ENCODE measurements around the gene APCS. TPM values are rescaled to one million over a fixed set of nuclear protein-coding genes. Genes with fewer than 3 reads are reported as not detected.

Gene APCS, protein sequence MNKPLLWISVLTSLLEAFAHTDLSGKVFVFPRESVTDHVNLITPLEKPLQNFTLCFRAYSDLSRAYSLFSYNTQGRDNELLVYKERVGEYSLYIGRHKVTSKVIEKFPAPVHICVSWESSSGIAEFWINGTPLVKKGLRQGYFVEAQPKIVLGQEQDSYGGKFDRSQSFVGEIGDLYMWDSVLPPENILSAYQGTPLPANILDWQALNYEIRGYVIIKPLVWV
- total RNA-seq, result not detected

DNA sequence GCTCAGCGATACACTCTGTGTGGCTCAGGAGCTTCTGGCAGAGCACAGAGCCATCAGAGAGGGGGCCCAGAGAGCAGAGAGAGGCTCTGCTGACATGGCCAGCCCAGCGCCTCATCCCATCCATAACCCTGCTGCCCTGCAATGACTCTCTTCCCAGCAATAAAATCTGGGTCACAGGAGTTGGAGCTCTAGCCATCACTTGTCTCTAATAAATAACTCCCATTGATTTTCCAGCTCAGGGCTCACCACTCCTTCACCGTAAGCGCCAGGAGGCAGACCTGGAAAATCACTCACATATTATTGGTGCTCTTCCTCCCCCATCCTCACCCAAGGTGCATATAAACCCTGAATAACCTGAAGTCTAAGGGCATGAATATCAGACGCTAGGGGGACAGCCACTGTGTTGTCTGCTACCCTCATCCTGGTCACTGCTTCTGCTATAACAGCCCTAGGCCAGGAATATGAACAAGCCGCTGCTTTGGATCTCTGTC lies at the start of gene APCS:
APCS (plus strand) TSS at position 366 of the 491 bp plus-strand sequence; CDS start at position 462, 96 bp downstream.
- no peaks in the 10 kb centered on the region for H3K9me3 ChIP-seq
- H3K4me3 ChIP-seq, result no peak within 1 kb of the TSS
- no peaks in the 10 kb centered on the region for H3K27me3 ChIP-seq (replicated peaks; ENCODE audit: insufficient read depth)
- TF ChIP-seq POLR2AphosphoS5 (IDR thresholded peaks at IDR 0.05) (no peak), POLR2A (IDR thresholded peaks at IDR 0.05) (no peak)
- TF ChIP-seq, protein P1, sequence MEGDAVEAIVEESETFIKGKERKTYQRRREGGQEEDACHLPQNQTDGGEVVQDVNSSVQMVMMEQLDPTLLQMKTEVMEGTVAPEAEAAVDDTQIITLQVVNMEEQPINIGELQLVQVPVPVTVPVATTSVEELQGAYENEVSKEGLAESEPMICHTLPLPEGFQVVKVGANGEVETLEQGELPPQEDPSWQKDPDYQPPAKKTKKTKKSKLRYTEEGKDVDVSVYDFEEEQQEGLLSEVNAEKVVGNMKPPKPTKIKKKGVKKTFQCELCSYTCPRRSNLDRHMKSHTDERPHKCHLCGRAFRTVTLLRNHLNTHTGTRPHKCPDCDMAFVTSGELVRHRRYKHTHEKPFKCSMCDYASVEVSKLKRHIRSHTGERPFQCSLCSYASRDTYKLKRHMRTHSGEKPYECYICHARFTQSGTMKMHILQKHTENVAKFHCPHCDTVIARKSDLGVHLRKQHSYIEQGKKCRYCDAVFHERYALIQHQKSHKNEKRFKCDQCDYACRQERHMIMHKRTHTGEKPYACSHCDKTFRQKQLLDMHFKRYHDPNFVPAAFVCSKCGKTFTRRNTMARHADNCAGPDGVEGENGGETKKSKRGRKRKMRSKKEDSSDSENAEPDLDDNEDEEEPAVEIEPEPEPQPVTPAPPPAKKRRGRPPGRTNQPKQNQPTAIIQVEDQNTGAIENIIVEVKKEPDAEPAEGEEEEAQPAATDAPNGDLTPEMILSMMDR (IDR thresholded peaks at IDR 0.05), result no peak
- intact Hi-C loops (cut with DNase I), result no loop called here
- H3K4me1 ChIP-seq (replicated peaks), result no peaks in the 10 kb centered on the region
- no peak within 1 kb of the TSS for H3K27ac ChIP-seq
- H3K36me3 ChIP-seq, result no peaks in the 10 kb centered on the region
- WGBS, result 73% methylated on average over 6 of the region's 6 CpGs
- DNase-seq (ENCODE audit: low spot score), result no peak

DNA sequence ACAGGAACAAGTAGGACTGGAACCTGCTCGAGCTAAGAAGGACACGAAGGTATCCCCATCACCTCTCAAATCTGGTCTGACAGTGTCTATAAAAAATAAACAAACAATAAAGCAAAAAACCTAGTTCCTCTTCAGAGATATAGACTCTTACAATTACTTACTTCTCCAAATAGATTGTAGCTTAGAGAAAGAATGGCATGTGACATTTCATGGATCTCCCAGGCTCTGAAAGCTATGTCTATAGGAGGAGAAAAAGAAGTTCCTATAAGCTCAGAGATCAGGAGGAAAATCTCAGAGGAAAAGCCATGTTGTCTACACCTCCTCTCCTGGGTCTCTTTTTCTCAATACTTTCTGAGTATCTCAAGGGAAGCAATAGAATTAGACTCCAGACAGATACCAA lies 39.5 kb upstream of the APCS start:
- Histone ChIP-seq H3K9me3 (no peaks in the 10 kb centered on the region), H3K4me1 (replicated peaks) (no peaks in the 10 kb centered on the region), H3K36me3 (no peaks in the 10 kb centered on the region), H3K4me3 (no peak overlapping the region), H3K27ac (no peak overlapping the region), H3K27me3 (replicated peaks; ENCODE audit: insufficient read depth) (no peaks in the 10 kb centered on the region)
- no peak for DNase-seq (ENCODE audit: low spot score)
- TF ChIP-seq, protein P1 (IDR thresholded peaks at IDR 0.05), result no peak
- TF ChIP-seq POLR2AphosphoS5 (IDR thresholded peaks at IDR 0.05), result no peak
- no peak for TF ChIP-seq POLR2A (IDR thresholded peaks at IDR 0.05)
- WGBS, result 61% methylated on average over 2 of the region's 2 CpGs
- intact Hi-C loops (cut with DNase I), result no loop called here

DNA sequence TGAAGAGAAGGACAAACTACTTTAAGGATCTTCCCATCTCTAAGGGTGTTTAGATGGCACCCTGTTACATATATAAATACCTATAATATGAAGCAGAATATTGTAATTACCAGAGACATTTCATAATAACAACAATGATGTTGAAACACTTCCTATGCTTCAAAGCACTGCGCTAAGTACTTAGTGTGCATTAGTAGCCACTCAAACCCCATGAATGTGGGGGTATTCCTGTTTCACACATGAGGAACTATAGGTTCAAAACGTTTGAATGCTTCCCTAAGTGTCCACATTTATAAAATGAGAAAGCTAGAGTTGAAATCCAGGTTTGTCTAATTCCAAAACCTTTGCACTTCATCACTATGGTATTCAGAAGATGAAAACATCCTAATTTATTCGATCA lies 33.4 kb upstream of the APCS start:
- no peak overlapping the region for H3K27ac ChIP-seq
- no peak for TF ChIP-seq POLR2A (IDR thresholded peaks at IDR 0.05)
- no peak for TF ChIP-seq POLR2AphosphoS5 (IDR thresholded peaks at IDR 0.05)
- TF ChIP-seq, protein P1 (IDR thresholded peaks at IDR 0.05), result no peak
- intact Hi-C loops (cut with DNase I), result no loop called here
- 58% methylated on average over 3 of the region's 3 CpGs for WGBS
- no peaks in the 10 kb centered on the region for H3K27me3 ChIP-seq (replicated peaks; ENCODE audit: insufficient read depth)
- H3K9me3 ChIP-seq, result no peaks in the 10 kb centered on the region
- no peak for DNase-seq (ENCODE audit: low spot score)
- H3K36me3 ChIP-seq, result no peaks in the 10 kb centered on the region
- no peaks in the 10 kb centered on the region for H3K4me1 ChIP-seq (replicated peaks)
- no peak overlapping the region for H3K4me3 ChIP-seq

DNA sequence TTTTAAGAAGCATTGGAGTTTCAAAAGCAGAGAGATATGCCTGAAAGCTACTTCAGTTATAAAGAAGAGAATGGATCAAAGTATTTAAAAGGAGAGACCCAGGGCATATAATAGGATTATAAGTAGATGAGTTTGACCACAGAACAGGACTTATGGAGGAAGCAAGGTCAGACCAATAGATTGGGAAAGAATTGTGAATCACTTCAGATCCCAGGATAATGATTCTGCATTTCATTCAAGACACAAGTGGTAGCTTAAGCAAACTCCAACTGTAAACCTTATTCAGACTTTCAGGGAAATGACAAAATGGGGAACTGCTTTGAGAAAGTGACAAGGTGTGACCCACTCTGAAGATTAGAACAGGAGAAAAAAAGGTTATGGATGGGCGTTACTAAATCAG lies 32.9 kb upstream of the APCS start:
- Histone ChIP-seq H3K9me3 (no peaks in the 10 kb centered on the region), H3K4me1 (replicated peaks) (no peaks in the 10 kb centered on the region), H3K27me3 (replicated peaks; ENCODE audit: insufficient read depth) (no peaks in the 10 kb centered on the region), H3K4me3 (no peak overlapping the region), H3K36me3 (no peaks in the 10 kb centered on the region), H3K27ac (no peak overlapping the region)
- WGBS, result 87% methylated on average over 1 of the region's 1 CpG
- DNase-seq (ENCODE audit: low spot score), result no peak
- intact Hi-C loops (cut with DNase I), result no loop called here
- TF ChIP-seq, protein P1 (IDR thresholded peaks at IDR 0.05), result no peak
- TF ChIP-seq POLR2AphosphoS5 (IDR thresholded peaks at IDR 0.05) (no peak), POLR2A (IDR thresholded peaks at IDR 0.05) (no peak)

DNA sequence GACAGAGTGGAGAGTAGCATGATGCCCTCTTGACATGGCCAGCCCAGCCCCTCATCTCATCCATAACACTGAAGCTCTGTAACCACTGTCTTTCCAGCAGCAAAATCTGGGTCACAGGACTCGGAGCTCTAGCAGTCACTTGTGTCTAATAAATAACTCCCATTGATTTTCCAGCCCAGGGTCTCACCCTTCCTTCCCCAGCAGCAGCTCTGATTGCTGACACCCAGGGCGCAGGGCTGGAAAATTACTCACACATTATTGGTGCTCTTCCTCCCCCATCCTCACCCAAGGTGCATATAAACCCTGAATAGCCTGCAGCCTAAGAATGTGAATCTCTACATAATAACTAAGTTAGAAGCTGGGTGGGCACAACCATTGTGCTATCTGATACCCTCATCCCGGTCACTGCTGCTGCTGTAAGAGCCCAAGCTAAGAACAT lies 30.7 kb upstream of the APCS start:
- TF ChIP-seq POLR2AphosphoS5 (IDR thresholded peaks at IDR 0.05) (no peak), POLR2A (IDR thresholded peaks at IDR 0.05) (no peak)
- TF ChIP-seq, protein P1 (IDR thresholded peaks at IDR 0.05), result no peak
- 41% methylated on average over 3 of the region's 3 CpGs for WGBS
- no peak for DNase-seq (ENCODE audit: low spot score)
- Histone ChIP-seq H3K27ac (no peak overlapping the region), H3K36me3 (no peaks in the 10 kb centered on the region), H3K4me3 (no peak overlapping the region), H3K27me3 (replicated peaks; ENCODE audit: insufficient read depth) (no peaks in the 10 kb centered on the region), H3K9me3 (no peaks in the 10 kb centered on the region), H3K4me1 (replicated peaks) (no peaks in the 10 kb centered on the region)
- intact Hi-C loops (cut with DNase I), result no loop called here

Measured in prostate gland (tissue), 2 donors.